Neural progenitor cell (in vitro differentiated cells): ENCODE measurements around the gene UMAD1.

ENCODE experiments used
- CTCF ChIP-seq: fragments of 200-600 bp; sonication (generic); IDR thresholded peaks from 2 replicates; pipeline ENCODE4 v1.5.1; 2017; ENCODE audit warnings: antibody characterized with exemption, mild to moderate bottlenecking
- EZH2 ChIP-seq: fragments of 200-600 bp; sonication (generic); IDR thresholded peaks from 2 replicates; pipeline ENCODE4 v1.6.1; 2017; ENCODE audit warnings: antibody characterized with exemption, mild to moderate bottlenecking, moderate library complexity
- EZH2phosphoT487 ChIP-seq: fragments of 200-600 bp; sonication (generic); IDR thresholded peaks from 2 replicates; pipeline ENCODE4 v1.6.1; 2017; ENCODE audit warnings: antibody characterized with exemption

GRCh38 chr7:7764520-7765396 is 124.2 kb downstream of the UMAD1 start:
- TF ChIP-seq CTCF = no peak
- no peak for TF ChIP-seq EZH2
- TF ChIP-seq EZH2phosphoT487 = no peak
